BJ (cell line): Measurements from ENCODE around the gene CES3. TPM values are rescaled to one million over a fixed set of nuclear protein-coding genes. Genes with fewer than 3 reads are reported as not detected.

Experiments
- CTCF ChIA-PET: fragments of 350-600 bp; formaldehyde crosslinking; extraction: SDS; loops from one replicate; lab custom pipeline; 2021; ENCODE audit warnings: antibody characterized with exemption, inconsistent platforms; lab: Yijun Ruan, JAX
- POLR2A ChIA-PET: fragments of 300-600 bp; sonication (Branson Sonifier 250); formaldehyde crosslinking; extraction: SDS; loops from one replicate; lab custom pipeline; 2021; ENCODE audit warnings: antibody characterized with exemption; lab: Charles Lee
- DNase-seq: peaks from one replicate; pipeline ENCODE4 v3.0.0-alpha.2; 2011; ENCODE audit warnings: low read depth
- H3K27me3 ChIP-seq: 2 replicates; pipeline ENCODE4 v1.6.0; 2011; ENCODE audit warnings: low read length; ENCODE audit not compliant: control insufficient read depth, insufficient read depth
- H3K36me3 ChIP-seq: 2 replicates; pipeline ENCODE4 v1.5.1; 2011; ENCODE audit warnings: low read length; ENCODE audit not compliant: control insufficient read depth, insufficient read depth
- H3K4me3 ChIP-seq: 2 replicates; pipeline ENCODE4 v1.5.1; 2011; ENCODE audit warnings: low read depth, mild to moderate bottlenecking, control low read depth, low read length
- CTCF ChIP-seq: IDR thresholded peaks from 2 replicates; pipeline ENCODE4 v1.5.1; 2011; ENCODE audit warnings: low read depth, mild to moderate bottlenecking, control low read depth, inconsistent platforms, low read length, moderate library complexity; ENCODE audit not compliant: insufficient read depth
- polyA plus RNA-seq: library from polyadenylated mRNA; depleted of rRNA; stranded (reverse); fragments of >200 nt; gene quantifications from 2 replicates; pipeline ENCODE4 v1.2.3, GENCODE V29; 2011

CES3 gene
- polyA plus RNA-seq, 1 experiment = 0.13 TPM

- DNase-seq = no peak
- no peak for TF ChIP-seq CTCF
Observed at GRCh38 chr16:66915041-66915440, 46.0 kb upstream of the CES3 start.

GRCh38 chr16:66916518-66916917 is 44.5 kb upstream of the CES3 start:
- ChIA-PET POLR2A (no interaction called here), CTCF (interaction anchor here (0.8 to 1.1 kb wide), 3 partner anchors 12 to 21 kb away, joined by 3 to 4 read pairs (median 3); no protein-coding TSS in a partner anchor)
- H3K4me3 ChIP-seq = no peak overlapping the region
- H3K36me3 ChIP-seq = no peaks in the 10 kb centered on the region
- H3K27me3 ChIP-seq = peaks cover 19% of the 10 kb centered on the region
- no peak for DNase-seq
- TF ChIP-seq CTCF = no peak

More at GRCh38 chr16:66915041-66915440, 46.0 kb upstream of the CES3 start:
- no peaks in the 10 kb centered on the region for H3K36me3 ChIP-seq
- ChIA-PET CTCF (no interaction called here), POLR2A (no interaction called here)
- H3K4me3 ChIP-seq = no peak overlapping the region
- H3K27me3 ChIP-seq = peaks cover 13% of the 10 kb centered on the region

GRCh38 chr16:66917741-66918140 is 43.3 kb upstream of the CES3 start:
- ChIA-PET POLR2A (no interaction called here), CTCF (interaction anchor here (0.7 to 4.5 kb wide), 3 partner anchors 8 to 22 kb away, joined by 3 to 30 read pairs (median 20); no protein-coding TSS in a partner anchor)
- Histone ChIP-seq H3K4me3 (no peak overlapping the region), H3K36me3 (no peaks in the 10 kb centered on the region), H3K27me3 (peaks cover 19% of the 10 kb centered on the region)
- no peak for DNase-seq
- TF ChIP-seq CTCF = no peak

GRCh38 chr16:66918355-66918754 is 42.7 kb upstream of the CES3 start:
- POLR2A ChIA-PET = no interaction called here
- CTCF ChIA-PET = interaction anchor here (0.7 to 4.5 kb wide), 4 partner anchors 9 to 32 kb away, joined by 3 to 30 read pairs (median 12); no protein-coding TSS in a partner anchor

More at GRCh38 chr16:66918355-66918754, 42.7 kb upstream of the CES3 start:
- DNase-seq = no peak
- Histone ChIP-seq H3K27me3 (peaks cover 19% of the 10 kb centered on the region), H3K4me3 (no peak overlapping the region), H3K36me3 (no peaks in the 10 kb centered on the region)
- no peak for TF ChIP-seq CTCF
